H1 (cell line): ENCODE measurements around the gene TYSND1. TPM values are rescaled to one million over a fixed set of nuclear protein-coding genes. Genes with fewer than 3 reads are reported as not detected.
A peak's percentile ranks its signal among the peaks of the same experiment; 100 is the strongest.

Experiments used
- CTCF ChIA-PET: fragments of 300-600 bp; sonication (Branson Sonifier 250); formaldehyde crosslinking; loops from one replicate; lab custom pipeline; 2021; ENCODE audit not compliant: partially characterized antibody; lab: Charles Lee
- POLR2A ChIA-PET: fragments of 300-600 bp; sonication (Branson Sonifier 250); formaldehyde crosslinking; loops from one replicate; lab custom pipeline; 2021; ENCODE audit warnings: inconsistent platforms; ENCODE audit not compliant: partially characterized antibody; lab: Charles Lee
- DNase-seq, 2 experiments: peaks; one replicate each; pipeline versions ENCODE4 v3.0.0 to v3.0.0-alpha.2; 2010 to 2022; ENCODE audit warnings: low spot score in 2 of 2, low read depth in 1 of 2, mixed read lengths in 1 of 2
- FAIRE-seq: peaks from 2 replicates; lab custom pipeline; 2011; peaks lifted over from hg19 to GRCh38; lab: Jason Lieb, UNC
- H2AFZ ChIP-seq: 2 replicates; pipeline ENCODE4 v1.8.1; 2012; ENCODE audit warnings: low read length, inconsistent platforms
- H2AK5ac ChIP-seq: 2 replicates; pipeline ENCODE4 v1.6.1; 2013; ENCODE audit warnings: low read depth, low read length
- H2BK120ac ChIP-seq: replicated peaks from 2 replicates; pipeline ENCODE3; 2013; ENCODE audit warnings: low read depth, low read length, inconsistent platforms
- H2BK12ac ChIP-seq: 2 replicates; pipeline ENCODE4 v1.6.1; 2013; ENCODE audit warnings: low read depth, low read length
- H2BK15ac ChIP-seq: 2 replicates; pipeline ENCODE4 v1.6.1; 2013; ENCODE audit warnings: low read length
- H2BK20ac ChIP-seq: 2 replicates; pipeline ENCODE4 v1.6.1; 2013; ENCODE audit warnings: low read length
- H2BK5ac ChIP-seq: 2 replicates; pipeline ENCODE4 v1.6.1; 2013; ENCODE audit warnings: low read depth, low read length
- H3K14ac ChIP-seq: 2 replicates; pipeline ENCODE4 v1.6.1; 2013; ENCODE audit warnings: inconsistent platforms; ENCODE audit not compliant: insufficient read length
- H3K18ac ChIP-seq: 2 replicates; pipeline ENCODE4 v1.6.1; 2013; ENCODE audit warnings: low read length; ENCODE audit errors: extremely low read depth
- H3K23ac ChIP-seq: 2 replicates; pipeline ENCODE4 v1.6.1; 2013; ENCODE audit warnings: inconsistent platforms; ENCODE audit not compliant: insufficient read length
- H3K23me2 ChIP-seq: 2 replicates; pipeline ENCODE4 v1.6.1; 2013; ENCODE audit warnings: low read depth, low read length
- H3K27ac ChIP-seq: 2 replicates; pipeline ENCODE4 v1.6.1; 2011; ENCODE audit warnings: low read depth, low read length, inconsistent platforms
- H3K27me3 ChIP-seq, 4 experiments: replicated peaks in 1 of 4; 1 replicate in 1 of 4; 2 replicates in 3 of 4; pipeline versions ENCODE4 v1.6.1 to v1.8.1; 2011 to 2013; ENCODE audit warnings: low read length in 3 of 4, mild to moderate bottlenecking in 3 of 4, inconsistent platforms in 2 of 4, mixed read lengths in 2 of 4, moderate library complexity in 1 of 4; ENCODE audit not compliant: control insufficient read depth in 3 of 4, insufficient read depth in 3 of 4; ENCODE audit errors: extremely low read depth in 1 of 4
- H3K36me3 ChIP-seq, 4 experiments: 2 replicates each; pipeline versions ENCODE4 v1.6.1 to v1.8.1; 2011 to 2013; ENCODE audit warnings: mild to moderate bottlenecking in 4 of 4, low read length in 3 of 4, moderate library complexity in 2 of 4, control low read depth in 1 of 4, inconsistent platforms in 1 of 4; ENCODE audit not compliant: insufficient read depth in 4 of 4, control insufficient read depth in 2 of 4
- H3K4ac ChIP-seq: replicated peaks from 2 replicates; pipeline ENCODE3; 2013; ENCODE audit warnings: low read length, low read depth, mixed read lengths, inconsistent platforms; ENCODE audit not compliant: insufficient read length
- H3K4me1 ChIP-seq, 4 experiments: replicated peaks in 1 of 4; 1 replicate in 1 of 4; 2 replicates in 3 of 4; pipeline versions ENCODE4 v1.6.1 to v1.8.1; 2011 to 2013; ENCODE audit warnings: low read length in 3 of 4, inconsistent platforms in 2 of 4, mixed read lengths in 1 of 4; ENCODE audit not compliant: insufficient read depth in 4 of 4, control insufficient read depth in 3 of 4
- H3K4me2 ChIP-seq, 2 experiments: 2 replicates each; pipeline versions ENCODE4 v1.6.1 to v1.8.1; 2011 to 2013; ENCODE audit warnings: low read depth in 2 of 2, low read length in 2 of 2, control low read depth in 1 of 2, inconsistent platforms in 1 of 2, mild to moderate bottlenecking in 1 of 2; ENCODE audit not compliant: insufficient read depth in 1 of 2
- H3K4me3 ChIP-seq, 4 experiments: fragments of 200-600, 300-600 bp in 1 of 4; sonication (generic), shearing (Covaris generic), sonication (Bioruptor Twin) in 1 of 4; 2 replicates each; pipeline versions ENCODE4 v1.5.1 to v1.8.1; 2011 to 2016; ENCODE audit warnings: low read length in 4 of 4, low read depth in 3 of 4, control low read depth in 2 of 4, inconsistent platforms in 2 of 4, mild to moderate bottlenecking in 2 of 4, mixed read lengths in 1 of 4, moderate library complexity in 1 of 4; ENCODE audit not compliant: insufficient read depth in 2 of 4; ENCODE audit errors: extremely low read depth in 1 of 4
- H3K56ac ChIP-seq: replicated peaks from 2 replicates; pipeline ENCODE3; 2013; ENCODE audit warnings: low read depth, mild to moderate bottlenecking, mixed read lengths, low read length, inconsistent platforms; ENCODE audit not compliant: insufficient read length
- H3K79me1 ChIP-seq: 2 replicates; pipeline ENCODE4 v1.6.1; 2013; ENCODE audit warnings: low read depth, low read length, control low read depth
- H3K79me2 ChIP-seq, 2 experiments: 2 replicates each; pipeline versions ENCODE4 v1.6.1 to v1.8.1; 2012 to 2013; ENCODE audit warnings: low read length in 2 of 2, mild to moderate bottlenecking in 2 of 2, inconsistent platforms in 1 of 2; ENCODE audit not compliant: insufficient read depth in 2 of 2, control insufficient read depth in 1 of 2
- H3K9ac ChIP-seq, 4 experiments: replicated peaks in 1 of 4; 1 replicate in 1 of 4; 2 replicates in 3 of 4; pipeline versions ENCODE4 v1.6.1 to v1.8.1; 2011 to 2013; ENCODE audit warnings: low read depth in 3 of 4, low read length in 3 of 4, control low read depth in 2 of 4, mild to moderate bottlenecking in 2 of 4, moderate library complexity in 2 of 4, inconsistent platforms in 1 of 4; ENCODE audit errors: extremely low read depth in 1 of 4
- H3K9me3 ChIP-seq, 2 experiments: 2 replicates each; pipeline versions ENCODE4 v1.6.1 to v1.8.1; 2012 to 2013; ENCODE audit warnings: mild to moderate bottlenecking in 2 of 2, moderate library complexity in 2 of 2, control low read depth in 1 of 2, inconsistent platforms in 1 of 2, low read depth in 1 of 2, low read length in 1 of 2, mixed read lengths in 1 of 2; ENCODE audit not compliant: insufficient read depth in 2 of 2
- H4K20me1 ChIP-seq, 2 experiments: replicated peaks in 1 of 2; 2 replicates each; pipeline versions ENCODE3 to v1.8.1; 2011 to 2013; ENCODE audit warnings: inconsistent platforms in 2 of 2, low read length in 2 of 2, mild to moderate bottlenecking in 1 of 2; ENCODE audit not compliant: insufficient read depth in 2 of 2, control insufficient read depth in 1 of 2
- H4K5ac ChIP-seq: 2 replicates; pipeline ENCODE4 v1.6.1; 2013; ENCODE audit warnings: low read length, low read depth, mixed read lengths, inconsistent platforms; ENCODE audit not compliant: insufficient read length
- H4K8ac ChIP-seq: 2 replicates; pipeline ENCODE4 v1.8.0; 2013; ENCODE audit warnings: mild to moderate bottlenecking, moderate library complexity, low read length, inconsistent platforms; ENCODE audit not compliant: insufficient read depth; ENCODE audit errors: extremely low read depth
- H4K91ac ChIP-seq: replicated peaks from 2 replicates; pipeline ENCODE3; 2013; ENCODE audit warnings: low read length, mixed read lengths, inconsistent platforms; ENCODE audit not compliant: insufficient read length
- CTBP2 ChIP-seq: IDR thresholded peaks from 2 replicates; pipeline ENCODE4 v1.7.0; 2011; ENCODE audit warnings: borderline replicate concordance, mild to moderate bottlenecking, moderate library complexity, mixed read lengths, low read length; ENCODE audit not compliant: insufficient read depth, insufficient read length
- RFX5 ChIP-seq: IDR thresholded peaks from 2 replicates; pipeline ENCODE4 v1.6.1; 2011; ENCODE audit warnings: low read depth, low read length, improper control_type of control experiment, borderline replicate concordance
- TAF7 ChIP-seq: optimal IDR thresholded peaks from 2 replicates; pipeline ENCODE3; 2011; ENCODE audit warnings: low read depth, mild to moderate bottlenecking, inconsistent platforms, low read length, moderate library complexity, borderline replicate concordance
- WGBS, 2 experiments: shearing (Covaris generic) in 1 of 2; methylation state at CpG; one replicate each; pipeline versions ENCODE4 v1.1.6 to v1.1.7; 2013 to 2015; ENCODE audit warnings: low lambda C conversion rate in 2 of 2, mixed read lengths in 2 of 2, inconsistent platforms in 1 of 2, low coverage in 1 of 2, missing lambda C conversion rate in 1 of 2; ENCODE audit not compliant: insufficient replicate concordance in 2 of 2, insufficient coverage in 1 of 2, insufficient read length in 1 of 2; ENCODE audit errors: extremely low coverage in 1 of 2, missing lambda C conversion rate in 1 of 2; 5-methylcytosine and 5-hydroxymethylcytosine counted together
- long read RNA-seq, 2 experiments: library from RNA in 1 of 2; library from capped mRNA in 1 of 2; stranded (forward); transcript quantifications; one replicate each; pipeline ENCODE4 v2.0.0, GENCODE V29; 2021; ENCODE audit warnings: inconsistent platforms in 1 of 2
- polyA minus RNA-seq, 3 experiments: library from RNA; depleted of rRNA, polyadenylated mRNA; stranded (reverse); fragments of >200 nt; gene quantifications; 1 replicate in 2 of 3; 2 replicates in 1 of 3; pipeline ENCODE4 v1.2.3, GENCODE V29; 2011
- polyA plus RNA-seq, 7 experiments: library from polyadenylated mRNA; depleted of rRNA in 3 of 7; stranded (reverse) in 5 of 7; unstranded in 2 of 7; fragments of >200 nt in 5 of 7; fragments of 200-250 nt in 2 of 7; gene quantifications; 1 replicate in 5 of 7; 2 replicates in 1 of 7; 4 replicates in 1 of 7; pipeline versions ENCODE4 v1.2.1 to v1.2.3, GENCODE V29; 2011 to 2013; ENCODE audit warnings: missing spikeins in 2 of 7, mixed read lengths in 2 of 7
- total RNA-seq: library from RNA; stranded (reverse); fragmentation: NEBNext Ultra II Directional; extraction: Animal tissue kit (Norgen Biotek cat#: 25700); gene quantifications from 2 replicates; pipeline ENCODE4 v1.2.1, GENCODE V29; 2021

TYSND1 gene, protein sequence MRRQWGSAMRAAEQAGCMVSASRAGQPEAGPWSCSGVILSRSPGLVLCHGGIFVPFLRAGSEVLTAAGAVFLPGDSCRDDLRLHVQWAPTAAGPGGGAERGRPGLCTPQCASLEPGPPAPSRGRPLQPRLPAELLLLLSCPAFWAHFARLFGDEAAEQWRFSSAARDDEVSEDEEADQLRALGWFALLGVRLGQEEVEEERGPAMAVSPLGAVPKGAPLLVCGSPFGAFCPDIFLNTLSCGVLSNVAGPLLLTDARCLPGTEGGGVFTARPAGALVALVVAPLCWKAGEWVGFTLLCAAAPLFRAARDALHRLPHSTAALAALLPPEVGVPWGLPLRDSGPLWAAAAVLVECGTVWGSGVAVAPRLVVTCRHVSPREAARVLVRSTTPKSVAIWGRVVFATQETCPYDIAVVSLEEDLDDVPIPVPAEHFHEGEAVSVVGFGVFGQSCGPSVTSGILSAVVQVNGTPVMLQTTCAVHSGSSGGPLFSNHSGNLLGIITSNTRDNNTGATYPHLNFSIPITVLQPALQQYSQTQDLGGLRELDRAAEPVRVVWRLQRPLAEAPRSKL
- total RNA-seq (14.1 and 15.0 TPM in 2 replicates), polyA plus RNA-seq (2011; rRNA removed) (11.9 and 15.9 TPM in 2 replicates), polyA minus RNA-seq (2011; rRNA and poly(A)+ RNA removed) (9.3 and 10.3 TPM in 2 replicates)
- 13.0 TPM for polyA plus RNA-seq (2011; cell fraction: cytosol; rRNA removed)
- 39.9 TPM for polyA plus RNA-seq (2011; cell fraction: nucleus; rRNA removed)
- 10.9 to 15.9 TPM (median 14.0 TPM) in 4 replicates for polyA plus RNA-seq (2012, experiment 1 of 2)
- 14.2 TPM for polyA plus RNA-seq (2012, experiment 2 of 2)
- 9.2 TPM for polyA plus RNA-seq (2013, experiment 1 of 2)
- polyA plus RNA-seq (2013, experiment 2 of 2), result 9.0 TPM
- polyA minus RNA-seq (2011; cell fraction: cytosol; rRNA and poly(A)+ RNA removed), result 6.7 TPM
- 14.4 TPM for polyA minus RNA-seq (2011; cell fraction: nucleus; rRNA and poly(A)+ RNA removed)
- long read RNA-seq, experiment 1, transcript TYSND1-201 (4 exons, 3,644 nt), result major isoform, 6 of 27 reads
- long read RNA-seq, experiment 1, partial matches to known transcripts, result 2 of 27 reads
- long read RNA-seq, experiment 1, other reads (novel, unspliced or antisense), result 14 of 27 reads
- long read RNA-seq, experiment 2, partial matches to known transcripts, result 0 of 10 reads
- long read RNA-seq, experiment 2, other reads (novel, unspliced or antisense), result 6 of 10 reads

DNA sequence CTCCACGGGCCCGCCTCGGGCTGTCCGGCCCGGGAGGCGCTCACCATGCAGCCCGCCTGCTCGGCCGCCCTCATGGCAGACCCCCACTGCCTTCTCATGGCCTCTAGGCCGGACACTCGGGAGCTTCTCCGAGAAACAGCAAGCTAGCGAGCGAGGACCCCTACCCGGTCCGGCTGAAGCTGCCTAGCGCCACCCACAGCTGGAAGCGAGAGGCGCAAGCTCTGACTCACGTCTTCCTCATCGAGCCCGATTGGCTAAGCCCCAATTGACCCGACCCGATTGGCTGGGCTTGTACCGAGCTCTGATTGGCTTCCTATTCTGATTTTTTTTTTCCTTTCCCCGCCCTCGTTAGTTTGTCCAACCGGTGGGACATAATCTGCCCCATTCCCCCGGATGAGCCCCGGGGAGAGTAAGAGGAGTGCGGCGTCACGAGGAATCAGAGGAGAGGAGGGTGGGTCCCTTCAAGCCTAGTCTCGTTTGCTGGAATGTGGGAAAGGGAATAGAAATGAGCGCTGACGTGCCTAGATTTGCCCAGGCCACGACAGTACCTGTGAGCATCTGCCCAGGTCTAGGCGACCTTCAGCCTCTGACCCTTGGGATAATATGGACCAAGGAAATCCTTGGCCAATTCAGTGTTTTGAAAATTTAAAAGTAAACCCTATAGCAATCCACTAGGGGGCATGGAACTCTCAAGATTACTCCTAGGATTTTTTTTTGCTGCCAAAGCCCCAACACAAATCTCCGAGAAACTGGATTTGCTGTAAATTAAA, at the start of gene TYSND1:
Gene TYSND1 (minus strand): TSS at position 212 of the 770 bp plus-strand sequence. CDS start 114 bp downstream, at position 98.
- 4% methylated on average over 38 of the region's 39 CpGs; no CpG with 5 or more reads in 1 of the 2 experiments for WGBS, 2 experiments
- peak within 1 kb of the TSS; percentile 95 for H4K91ac ChIP-seq
- peak within 1 kb of the TSS; percentile 67 for H3K27ac ChIP-seq
- H3K23me2 ChIP-seq, result peaks cover 12% of the 10 kb centered on the region
- H3K56ac ChIP-seq, result peak within 1 kb of the TSS; percentile 75
- H3K23ac ChIP-seq, result no peak within 1 kb of the TSS
- peaks cover 3 to 7% of the 10 kb centered on the region in 2 experiments for H4K20me1 ChIP-seq
- no peaks in the 10 kb centered on the region; a peak in 1 of 4 replicates for H3K79me2 ChIP-seq
- H2AFZ ChIP-seq, result peak within 1 kb of the TSS; percentile 81; the same call in 1 of the 2 replicates
- H3K4ac ChIP-seq, result no peak within 1 kb of the TSS
- H3K9me3 ChIP-seq, result no peaks in the 10 kb centered on the region
- peak within 1 kb of the TSS; percentile 96 for H4K8ac ChIP-seq
- peak within 1 kb of the TSS; percentile 76 to 89 (median 82) for H3K9ac ChIP-seq
- peak within 1 kb of the TSS; percentile 76 to 92 for H3K4me2 ChIP-seq
- no peak within 1 kb of the TSS for H2BK120ac ChIP-seq
- peaks cover 3 to 9% (median 6%) of the 10 kb centered on the region in 4 experiments; a peak in 3 of 7 replicates for H3K4me1 ChIP-seq
- peaks cover 3% of the 10 kb centered on the region; the same call in 1 of the 2 replicates for H3K79me1 ChIP-seq
- no peak within 1 kb of the TSS for H2AK5ac ChIP-seq
- H3K4me3 ChIP-seq, result peak within 1 kb of the TSS; percentile 51 to 70 (median 59)
- POLR2A ChIA-PET, result interaction anchor here (0.6 to 3.2 kb wide), 23 partner anchors 9 to 390 kb away, joined by 3 to 31 read pairs (median 4); partner anchors contain the start of genes AIFM2 and SAR1A
- peaks cover 0 to 8% (median 4%) of the 10 kb centered on the region in 4 experiments; a peak in 3 of 7 replicates for H3K27me3 ChIP-seq
- FAIRE-seq (peak; percentile 96), DNase-seq (peak; percentile 96 to 97)
- H2BK20ac ChIP-seq, result no peak within 1 kb of the TSS
- H2BK12ac ChIP-seq, result peak within 1 kb of the TSS; percentile 50; the same call in 1 of the 2 replicates
- H2BK5ac ChIP-seq, result peak within 1 kb of the TSS; percentile 79; the same call in 1 of the 2 replicates
- CTCF ChIA-PET, result interaction anchor here (0.6 to 10.4 kb wide), 51 partner anchors 8 to 1507 kb away, joined by 3 to 123 read pairs (median 4); partner anchors contain the start of genes MACROH2A2 and SAR1A
- H2BK15ac ChIP-seq, result no peak within 1 kb of the TSS; the same call in 1 of the 2 replicates
- peak within 1 kb of the TSS; percentile 86 for H3K18ac ChIP-seq
- peaks cover 0 to 14% (median 2%) of the 10 kb centered on the region in 4 experiments; a peak in 3 of 8 replicates for H3K36me3 ChIP-seq
- no peak within 1 kb of the TSS for H3K14ac ChIP-seq
- H4K5ac ChIP-seq, result peak within 1 kb of the TSS; percentile 56
- no peak for TF ChIP-seq RFX5
- peak; percentile 96 for TF ChIP-seq TAF7
- TF ChIP-seq CTBP2, result no peak
